ENCODE results near the gene IRF4.

The IRF4 gene

DNA sequence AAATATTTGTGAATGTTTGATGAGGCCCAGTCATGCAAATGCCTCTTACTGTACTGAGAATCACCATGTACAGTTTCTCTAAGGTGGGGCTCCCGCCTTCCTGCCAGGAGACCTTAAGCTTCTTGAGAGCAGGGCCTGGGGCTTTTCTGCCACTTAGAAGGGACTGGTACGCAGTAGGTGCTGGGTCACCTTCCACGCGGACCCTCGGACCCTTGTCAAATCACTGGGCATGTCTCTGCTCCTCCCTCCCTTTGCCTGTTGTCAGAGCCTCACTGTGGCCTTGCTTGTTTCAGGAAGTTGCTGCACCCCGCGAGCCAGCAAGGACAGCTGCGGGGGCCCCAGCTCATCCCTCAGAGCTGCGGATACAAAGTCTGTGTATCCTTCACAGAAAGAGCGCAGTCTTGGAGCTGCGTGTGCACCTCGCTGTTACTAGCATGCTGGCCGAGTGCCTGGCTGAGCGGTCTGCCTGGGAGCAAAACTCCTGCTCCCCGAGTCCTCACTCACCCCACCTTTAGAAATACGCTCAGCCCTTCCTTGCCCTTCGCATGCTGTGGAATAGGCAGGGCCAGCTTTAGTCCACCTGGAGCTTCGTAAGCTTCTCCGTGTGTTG lies 30.7 kb upstream of the IRF4 start:
- TF ChIP-seq, protein P1, sequence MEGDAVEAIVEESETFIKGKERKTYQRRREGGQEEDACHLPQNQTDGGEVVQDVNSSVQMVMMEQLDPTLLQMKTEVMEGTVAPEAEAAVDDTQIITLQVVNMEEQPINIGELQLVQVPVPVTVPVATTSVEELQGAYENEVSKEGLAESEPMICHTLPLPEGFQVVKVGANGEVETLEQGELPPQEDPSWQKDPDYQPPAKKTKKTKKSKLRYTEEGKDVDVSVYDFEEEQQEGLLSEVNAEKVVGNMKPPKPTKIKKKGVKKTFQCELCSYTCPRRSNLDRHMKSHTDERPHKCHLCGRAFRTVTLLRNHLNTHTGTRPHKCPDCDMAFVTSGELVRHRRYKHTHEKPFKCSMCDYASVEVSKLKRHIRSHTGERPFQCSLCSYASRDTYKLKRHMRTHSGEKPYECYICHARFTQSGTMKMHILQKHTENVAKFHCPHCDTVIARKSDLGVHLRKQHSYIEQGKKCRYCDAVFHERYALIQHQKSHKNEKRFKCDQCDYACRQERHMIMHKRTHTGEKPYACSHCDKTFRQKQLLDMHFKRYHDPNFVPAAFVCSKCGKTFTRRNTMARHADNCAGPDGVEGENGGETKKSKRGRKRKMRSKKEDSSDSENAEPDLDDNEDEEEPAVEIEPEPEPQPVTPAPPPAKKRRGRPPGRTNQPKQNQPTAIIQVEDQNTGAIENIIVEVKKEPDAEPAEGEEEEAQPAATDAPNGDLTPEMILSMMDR (conservative IDR thresholded peaks at IDR 0.05; ENCODE audit: low read length) = no peak
- TF ChIP-seq EZH2phosphoT487 (IDR thresholded peaks at IDR 0.05; ENCODE audit: borderline replicate concordance) = no peak
- H3K9me3 ChIP-seq (ENCODE audit: insufficient read depth, low read depth, low read length) = no peaks in the 10 kb centered on the region; the same call in 1 of the 2 replicates
- no peak overlapping the region for H3K4me3 ChIP-seq (ENCODE audit: low read length, poor library complexity, severe bottlenecking)
- no peaks in the 10 kb centered on the region for H3K27me3 ChIP-seq (ENCODE audit: insufficient read depth, low read length, poor library complexity, severe bottlenecking)
- peaks cover 12% of the 10 kb centered on the region for H3K4me1 ChIP-seq (ENCODE audit: insufficient read depth, low read length, poor library complexity, severe bottlenecking)
- no peaks in the 10 kb centered on the region for H3F3A ChIP-seq (ENCODE audit: low read depth)
- no peaks in the 10 kb centered on the region for H3K79me2 ChIP-seq (ENCODE audit: insufficient read depth, low read length)
- H2AFZ ChIP-seq (ENCODE audit: low read length) = no peak overlapping the region
- H4K20me1 ChIP-seq (ENCODE audit: insufficient read depth, low read length, poor library complexity, severe bottlenecking) = no peaks in the 10 kb centered on the region
- no peaks in the 10 kb centered on the region for H3K36me3 ChIP-seq (ENCODE audit: insufficient read depth, low read length)
- no peak overlapping the region for H3K4me2 ChIP-seq (ENCODE audit: low read depth, low read length, poor library complexity, severe bottlenecking)
- no peak overlapping the region for H3K9ac ChIP-seq (ENCODE audit: low read depth, low read length, poor library complexity, severe bottlenecking)
- H3K9me2 ChIP-seq (replicated peaks; ENCODE audit: low read depth, low read length) = no peaks in the 10 kb centered on the region

DNA sequence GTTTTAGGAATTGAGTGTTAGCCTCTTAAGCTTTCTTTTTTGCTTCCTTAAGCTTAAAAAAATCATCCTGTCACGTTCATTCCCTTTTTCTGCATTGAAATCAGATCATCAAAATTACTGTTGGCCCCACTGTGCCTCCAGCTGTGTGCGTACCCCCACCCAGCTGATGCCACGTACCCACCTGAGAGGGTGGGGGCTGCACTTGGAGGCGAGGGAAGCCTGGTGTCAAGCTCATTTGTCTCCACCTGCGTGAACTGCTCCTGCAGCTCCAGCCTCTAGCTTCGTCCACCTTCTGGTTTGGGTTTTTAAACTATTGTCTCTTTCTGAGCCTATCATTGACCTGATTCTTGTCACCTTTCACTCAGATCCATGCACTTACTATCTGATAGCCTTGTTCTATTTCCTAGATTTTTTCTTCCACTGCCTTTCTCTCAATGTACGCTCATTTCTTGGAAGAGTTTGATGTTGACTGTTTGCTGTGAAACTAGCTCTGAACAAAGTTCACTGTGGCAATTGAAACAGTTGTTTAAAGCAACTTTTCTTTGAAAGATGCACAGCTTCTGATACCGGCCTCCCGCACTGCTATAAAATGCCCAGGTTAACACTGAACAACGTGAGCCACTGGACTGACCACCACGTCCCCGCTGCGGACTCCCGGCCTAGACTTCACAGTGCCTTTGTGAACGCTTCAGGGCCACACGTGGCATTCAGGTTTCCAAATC lies 30.0 kb upstream of the IRF4 start:
- Histone ChIP-seq H3K36me3 (ENCODE audit: insufficient read depth, low read length) (no peaks in the 10 kb centered on the region), H3K4me2 (ENCODE audit: low read depth, low read length, poor library complexity, severe bottlenecking) (no peak overlapping the region), H3K9ac (ENCODE audit: low read depth, low read length, poor library complexity, severe bottlenecking) (no peak overlapping the region), H3K9me2 (replicated peaks; ENCODE audit: low read depth, low read length) (no peaks in the 10 kb centered on the region), H3K27me3 (ENCODE audit: insufficient read depth, low read length, poor library complexity, severe bottlenecking) (no peaks in the 10 kb centered on the region), H3K9me3 (ENCODE audit: insufficient read depth, low read depth, low read length) (no peaks in the 10 kb centered on the region; the same call in 1 of the 2 replicates), H3K79me2 (ENCODE audit: insufficient read depth, low read length) (no peaks in the 10 kb centered on the region), H2AFZ (ENCODE audit: low read length) (no peak overlapping the region), H3F3A (ENCODE audit: low read depth) (no peaks in the 10 kb centered on the region), H3K4me3 (ENCODE audit: low read length, poor library complexity, severe bottlenecking) (no peak overlapping the region), H3K4me1 (ENCODE audit: insufficient read depth, low read length, poor library complexity, severe bottlenecking) (peaks cover 9% of the 10 kb centered on the region), H4K20me1 (ENCODE audit: insufficient read depth, low read length, poor library complexity, severe bottlenecking) (no peaks in the 10 kb centered on the region)
- TF ChIP-seq, protein P1 (conservative IDR thresholded peaks at IDR 0.05; ENCODE audit: low read length) = no peak
- TF ChIP-seq EZH2phosphoT487 (IDR thresholded peaks at IDR 0.05; ENCODE audit: borderline replicate concordance) = no peak

DNA sequence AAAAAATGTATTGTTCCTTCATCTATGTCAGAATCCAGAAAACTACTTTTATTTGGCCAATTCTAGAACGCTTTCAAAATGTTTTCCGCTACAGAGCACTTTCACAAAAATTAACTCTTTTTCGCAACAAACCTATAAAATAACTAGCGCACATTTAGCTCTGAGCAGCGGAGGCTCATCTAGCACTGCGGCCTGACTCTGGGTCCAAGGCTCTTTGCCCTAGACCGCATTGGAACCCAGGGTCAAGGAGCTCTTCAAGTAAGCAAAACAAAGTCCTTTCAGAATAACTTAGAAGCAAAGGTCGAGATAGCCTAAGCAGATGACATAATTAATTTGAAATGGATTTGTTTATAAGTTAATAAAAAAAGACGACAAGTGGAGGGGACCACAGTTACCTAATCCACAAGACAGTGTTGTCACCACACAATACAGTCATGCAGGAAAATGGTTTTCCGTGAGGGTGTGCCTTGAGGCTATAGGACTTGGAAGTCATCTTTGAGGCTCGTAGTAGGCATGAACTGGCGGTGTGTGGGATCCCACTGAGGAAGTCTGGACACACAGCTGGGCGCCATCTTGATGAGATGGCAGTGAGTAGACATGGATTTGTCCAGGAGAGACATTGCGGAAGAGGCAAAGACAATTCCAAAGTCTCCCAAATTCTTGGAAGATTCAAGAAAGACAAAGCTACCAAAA lies 29.2 kb upstream of the IRF4 start:
- Histone ChIP-seq H3K79me2 (ENCODE audit: insufficient read depth, low read length) (no peaks in the 10 kb centered on the region), H3K27me3 (ENCODE audit: insufficient read depth, low read length, poor library complexity, severe bottlenecking) (no peaks in the 10 kb centered on the region), H3K9me2 (replicated peaks; ENCODE audit: low read depth, low read length) (no peaks in the 10 kb centered on the region), H4K20me1 (ENCODE audit: insufficient read depth, low read length, poor library complexity, severe bottlenecking) (no peaks in the 10 kb centered on the region), H3K9ac (ENCODE audit: low read depth, low read length, poor library complexity, severe bottlenecking) (no peak overlapping the region), H3K4me1 (ENCODE audit: insufficient read depth, low read length, poor library complexity, severe bottlenecking) (peaks cover 4% of the 10 kb centered on the region), H3F3A (ENCODE audit: low read depth) (no peaks in the 10 kb centered on the region), H3K36me3 (ENCODE audit: insufficient read depth, low read length) (no peaks in the 10 kb centered on the region), H3K4me2 (ENCODE audit: low read depth, low read length, poor library complexity, severe bottlenecking) (no peak overlapping the region), H3K4me3 (ENCODE audit: low read length, poor library complexity, severe bottlenecking) (no peak overlapping the region), H3K9me3 (ENCODE audit: insufficient read depth, low read depth, low read length) (no peaks in the 10 kb centered on the region; the same call in 1 of the 2 replicates), H2AFZ (ENCODE audit: low read length) (no peak overlapping the region)
- TF ChIP-seq EZH2phosphoT487 (IDR thresholded peaks at IDR 0.05; ENCODE audit: borderline replicate concordance) = no peak
- TF ChIP-seq, protein P1 (conservative IDR thresholded peaks at IDR 0.05; ENCODE audit: low read length) = no peak

Measured in Loucy (cell line).